AG08396 (cell line): ENCODE results near the gene GAPDH.
"Not testable (repeated sequence)": the region's sequence is repeated elsewhere in the genome, so short reads cannot be mapped to it uniquely, and the experiment has no call there.

Experiments
- DNase-seq: peaks from one replicate; pipeline ENCODE4 v3.0.0; 2012; ENCODE audit warnings: low spot score, mixed read lengths

The GAPDH gene

GRCh38 chr12:6563448-6564050 is 29.2 kb downstream of the GAPDH start:
- DNase-seq, result peak; percentile 69

DNA sequence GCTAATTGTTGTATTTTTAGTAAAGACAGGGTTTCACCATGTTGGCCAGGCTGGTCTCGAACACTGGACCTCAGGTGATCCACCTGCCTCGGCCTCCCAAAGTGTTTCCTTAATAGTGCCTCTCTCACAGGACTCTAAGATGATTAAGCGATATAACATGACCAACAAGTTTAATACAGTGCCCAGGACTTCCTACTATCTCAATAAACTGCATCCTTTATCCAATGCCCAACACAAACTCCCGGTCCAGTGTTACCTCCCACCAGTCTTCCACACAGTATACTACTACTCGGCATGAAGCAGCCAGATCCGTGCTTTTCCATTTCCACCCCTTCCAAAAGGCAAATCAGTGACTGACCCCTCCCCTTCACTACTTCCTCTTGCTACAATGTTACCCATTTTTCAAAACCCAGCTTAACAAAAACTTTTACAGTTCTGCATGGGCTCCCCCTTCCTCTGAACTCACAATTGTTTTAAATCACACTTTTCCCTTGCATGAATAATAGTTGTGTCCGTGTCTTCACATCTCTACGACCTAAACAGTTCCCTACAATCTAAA is 32.9 kb downstream of the GAPDH start:
- DNase-seq, result no peak

GRCh38 chr12:6569312-6569711 is 35.0 kb downstream of the GAPDH start:
- DNase-seq, result no peak

DNA sequence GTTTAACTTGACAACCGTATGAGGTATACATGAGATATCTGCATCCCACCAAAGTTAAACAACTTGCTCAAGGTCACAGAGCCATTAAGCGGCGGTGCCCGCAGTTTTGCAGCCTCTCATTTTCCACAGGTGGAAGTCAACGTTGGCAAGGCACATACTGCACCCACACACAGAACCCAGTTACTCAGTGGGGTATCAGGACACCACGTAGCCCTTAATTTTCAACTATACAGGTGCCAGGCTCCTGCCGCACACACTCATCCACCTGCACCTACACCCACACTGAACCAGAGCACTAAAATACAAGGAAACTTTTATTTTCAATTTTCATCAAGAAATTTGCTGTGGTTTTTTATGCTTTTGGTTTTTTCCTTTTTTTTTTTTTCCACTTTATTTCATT is 35.5 kb downstream of the GAPDH start:
- DNase-seq, result no peak

DNA sequence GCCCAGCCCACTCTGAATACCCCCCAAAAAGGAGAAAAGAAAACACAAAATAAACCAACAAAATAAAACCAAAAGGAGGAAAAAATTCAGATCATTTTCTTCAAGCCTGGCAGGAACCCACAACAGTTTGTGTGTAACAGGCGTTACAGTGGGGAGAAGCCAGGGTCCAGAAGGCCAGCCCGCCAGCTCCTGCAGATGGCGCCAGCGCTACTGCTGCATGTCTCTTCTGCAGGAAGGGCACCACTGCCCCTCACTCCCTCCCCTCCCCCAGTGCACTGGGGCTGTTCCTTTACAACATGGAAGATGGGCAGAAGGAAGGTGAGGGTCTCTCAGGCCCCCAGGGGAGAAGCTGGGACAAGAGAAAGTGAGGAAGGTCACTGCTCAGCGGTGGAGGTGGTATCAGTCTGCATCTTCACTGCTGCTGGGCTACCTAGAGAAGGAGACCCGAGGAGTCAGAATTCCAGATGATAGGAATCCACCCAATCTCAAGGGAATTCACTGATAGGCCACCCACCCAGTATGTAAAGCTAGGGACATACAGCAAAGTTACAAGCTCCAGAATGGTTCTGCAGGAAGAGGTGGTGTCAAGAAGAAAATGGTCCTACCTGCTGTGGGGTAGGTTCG is 36.1 kb downstream of the GAPDH start:
- DNase-seq, result peak; percentile 50

DNA sequence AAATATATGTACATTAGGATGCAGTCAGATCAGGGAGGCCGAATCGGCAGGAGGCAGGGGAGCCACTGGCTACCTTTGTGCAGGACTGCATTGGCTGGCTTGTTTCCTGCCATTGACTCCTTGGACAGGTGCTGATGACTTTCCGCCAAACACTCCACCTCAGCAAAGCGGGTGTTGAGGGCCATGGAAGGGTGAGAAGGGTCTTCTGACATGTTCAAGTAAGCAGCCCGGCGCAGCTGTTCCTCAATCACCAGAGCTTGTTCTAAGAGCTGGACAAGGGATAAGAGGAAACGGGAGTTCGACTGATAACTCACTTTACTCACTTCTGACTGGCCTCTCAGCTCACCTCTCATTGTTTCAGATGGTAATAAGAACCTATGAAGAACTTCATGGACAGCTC is 38.7 kb downstream of the GAPDH start:
- no peak for DNase-seq

DNA sequence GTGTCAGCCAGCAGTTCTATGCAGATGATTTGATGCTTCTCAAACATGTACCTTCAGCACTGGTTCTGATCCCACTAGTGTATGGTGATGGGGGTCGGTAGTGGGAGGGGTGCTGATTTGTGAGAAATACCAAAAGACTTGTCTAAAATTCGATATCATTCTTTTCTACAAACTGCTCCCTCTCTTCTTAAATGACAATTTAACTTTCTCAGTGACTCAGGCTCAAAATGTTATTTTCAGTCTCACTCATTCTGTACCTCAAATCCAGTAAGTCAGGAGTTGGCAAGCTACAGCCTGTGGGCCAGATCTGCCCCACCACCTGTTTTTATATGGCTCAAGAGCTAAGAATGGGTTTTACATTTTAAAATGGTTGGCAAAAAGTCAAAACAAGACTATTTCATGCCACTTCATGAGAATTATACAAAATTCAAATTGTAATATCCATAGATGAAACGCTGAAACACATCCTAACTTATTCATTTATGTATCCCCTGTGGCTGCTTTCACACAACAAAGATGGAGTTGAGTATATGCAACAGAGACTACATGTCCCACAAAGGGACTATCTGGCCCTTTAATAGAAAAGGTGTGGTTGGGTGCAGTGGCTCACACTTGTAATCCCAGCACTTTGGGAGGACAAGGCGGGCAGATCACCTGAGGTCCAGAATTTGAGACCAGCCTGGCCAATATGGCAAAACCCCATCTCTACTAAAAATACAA is 40.4 kb downstream of the GAPDH start:
- DNase-seq, result no peak

- DNase-seq, result no peak
These were observed 41.3 kb downstream of the GAPDH start for GRCh38 chr12:6575648-6576047.

DNA sequence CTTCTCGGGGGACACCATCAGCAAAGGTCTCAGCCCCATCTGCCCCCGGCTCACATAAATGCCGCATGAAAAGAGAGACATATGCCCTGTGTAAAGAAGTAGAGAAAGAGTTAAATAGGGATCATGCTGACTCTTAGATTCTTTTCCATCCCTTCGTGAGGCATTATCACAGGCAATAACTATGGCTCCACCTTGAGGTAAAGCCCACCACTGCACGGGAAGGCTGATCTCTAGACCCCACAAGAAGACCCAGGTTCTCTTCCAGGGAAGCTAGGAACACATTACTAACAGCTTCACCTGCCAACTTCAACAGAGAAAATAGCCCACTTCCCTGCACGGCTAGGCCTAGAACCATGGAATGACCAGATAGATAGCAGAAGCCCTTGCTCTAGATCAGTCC is 47.9 kb downstream of the GAPDH start:
- DNase-seq, result no peak

GRCh38 chr12:6582959-6583358 is 48.6 kb downstream of the GAPDH start:
- DNase-seq, result no peak

DNA sequence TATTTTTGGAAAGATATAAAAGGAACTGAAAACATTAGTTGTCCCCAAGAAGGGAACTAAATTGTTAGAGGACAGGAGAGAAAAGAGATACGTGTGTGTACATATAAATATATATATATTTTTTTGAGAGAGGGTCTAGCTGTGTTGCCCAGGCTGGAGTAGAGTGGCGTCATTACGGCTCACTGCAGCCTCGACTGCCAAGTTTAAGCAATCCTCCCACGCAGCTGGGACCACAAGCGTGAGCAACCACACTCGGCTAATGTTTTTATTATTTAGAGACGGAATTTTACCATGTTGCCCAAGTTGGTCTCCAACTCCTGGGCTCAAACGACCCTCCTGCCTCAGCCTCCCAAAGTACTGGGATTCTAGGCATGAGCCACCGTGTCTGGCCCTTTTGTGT is 50.0 kb downstream of the GAPDH start:
- no peak for DNase-seq

GRCh38 chr12:6586569-6586968 is 52.3 kb downstream of the GAPDH start:
- DNase-seq, result not testable (repeated sequence)
